IMR-90 (cell line): ENCODE data around the gene AAR2. TPM values are rescaled to one million over a fixed set of nuclear protein-coding genes. Genes with fewer than 3 reads are reported as not detected.

ENCODE experiments used
- ATAC-seq: fragments of 200-7000 bp; cut with Tn5 transposase; 2 replicates; pipeline ENCODE4 v1.9.1; 2020; ENCODE audit warnings: low read depth, mild to moderate bottlenecking, moderate library complexity
- BruUV-seq: library from RNA; stranded (reverse); fragments of 400-500 nt; replicated peaks from 2 replicates; lab custom pipeline; 2021; lab: Mats Ljungman, UMichigan
- CTCF ChIA-PET: fragments of 300-600 bp; formaldehyde crosslinking; extraction: SDS; loops from one replicate; lab custom pipeline; 2021; ENCODE audit warnings: antibody characterized with exemption; lab: Yijun Ruan, JAX
- POLR2A ChIA-PET: fragments of 300-600 bp; sonication (Branson Sonifier 250); formaldehyde crosslinking; loops from one replicate; lab custom pipeline; 2022; ENCODE audit warnings: antibody characterized with exemption; ENCODE audit not compliant: unreplicated experiment; lab: Charles Lee
- DNase-seq: peaks from one replicate; pipeline ENCODE4 v3.0.0; 2013
- H2AFZ ChIP-seq: replicated peaks from 2 replicates; pipeline ENCODE3; 2013; ENCODE audit warnings: low read length, mild to moderate bottlenecking; ENCODE audit not compliant: poor library complexity
- H2AK5ac ChIP-seq: 2 replicates; pipeline ENCODE4 v1.6.1; 2013; ENCODE audit warnings: low read depth, low read length, inconsistent platforms
- H2AK9ac ChIP-seq: replicated peaks from 2 replicates; pipeline ENCODE3; 2013; ENCODE audit warnings: mild to moderate bottlenecking, low read depth, low read length, moderate library complexity; ENCODE audit not compliant: poor library complexity
- H2BK120ac ChIP-seq: 2 replicates; pipeline ENCODE4 v1.6.1; 2013; ENCODE audit warnings: low read depth, low read length, inconsistent platforms
- H2BK15ac ChIP-seq: 3 replicates; pipeline ENCODE4 v1.6.1; 2013; ENCODE audit warnings: low read depth, low read length, inconsistent platforms
- H2BK20ac ChIP-seq: 2 replicates; pipeline ENCODE4 v1.6.1; 2013; ENCODE audit warnings: low read depth, mild to moderate bottlenecking, inconsistent platforms, low read length, moderate library complexity
- H2BK5ac ChIP-seq: 2 replicates; pipeline ENCODE4 v1.6.1; 2013; ENCODE audit warnings: mild to moderate bottlenecking, low read depth, low read length, inconsistent platforms; ENCODE audit not compliant: poor library complexity, severe bottlenecking
- H3K14ac ChIP-seq: replicated peaks from 2 replicates; pipeline ENCODE4 v1.6.1; 2013; ENCODE audit warnings: low read depth, low read length, inconsistent platforms
- H3K18ac ChIP-seq: 2 replicates; pipeline ENCODE4 v1.6.1; 2013; ENCODE audit warnings: low read depth, low read length, control low read depth
- H3K23ac ChIP-seq: 2 replicates; pipeline ENCODE4 v1.6.1; 2013; ENCODE audit warnings: low read depth, low read length, inconsistent platforms
- H3K27ac ChIP-seq: 2 replicates; pipeline ENCODE4 v1.5.1; 2013; ENCODE audit warnings: mild to moderate bottlenecking, control low read depth, low read length; ENCODE audit not compliant: insufficient read depth
- H3K27me3 ChIP-seq: 2 replicates; pipeline ENCODE4 v1.6.1; 2013; ENCODE audit warnings: low read length; ENCODE audit not compliant: control insufficient read depth, insufficient read depth
- H3K36me3 ChIP-seq: 2 replicates; pipeline ENCODE4 v1.6.1; 2013; ENCODE audit warnings: low read length, mixed read lengths; ENCODE audit not compliant: control insufficient read depth, insufficient read depth
- H3K4ac ChIP-seq: 2 replicates; pipeline ENCODE4 v1.6.1; 2013; ENCODE audit warnings: low read depth, low read length, inconsistent platforms
- H3K4me1 ChIP-seq: 2 replicates; pipeline ENCODE4 v1.6.1; 2013; ENCODE audit warnings: low read length, mixed read lengths; ENCODE audit not compliant: control insufficient read depth, insufficient read depth
- H3K4me2 ChIP-seq: 2 replicates; pipeline ENCODE4 v1.6.1; 2013; ENCODE audit warnings: low read depth, mild to moderate bottlenecking, control low read depth, low read length, moderate library complexity
- H3K4me3 ChIP-seq: 2 replicates; pipeline ENCODE4 v1.5.1; 2013; ENCODE audit warnings: low read depth, mild to moderate bottlenecking, control low read depth, low read length, moderate library complexity; ENCODE audit not compliant: insufficient read depth
- H3K56ac ChIP-seq: 2 replicates; pipeline ENCODE4 v1.6.1; 2013; ENCODE audit warnings: low read length, inconsistent platforms; ENCODE audit not compliant: insufficient read depth; ENCODE audit errors: extremely low read depth
- H3K79me1 ChIP-seq, 2 experiments: 2 replicates each; pipeline ENCODE4 v1.6.1; 2013; ENCODE audit warnings: low read length in 2 of 2, inconsistent platforms in 1 of 2, low read depth in 1 of 2
- H3K9ac ChIP-seq: 2 replicates; pipeline ENCODE4 v1.6.1; 2013; ENCODE audit warnings: low read depth, low read length, control low read depth
- H3K9me1 ChIP-seq: 2 replicates; pipeline ENCODE4 v1.6.1; 2013; ENCODE audit warnings: low read length, inconsistent platforms; ENCODE audit not compliant: insufficient read depth
- H3K9me3 ChIP-seq: 2 replicates; pipeline ENCODE4 v1.6.1; 2013; ENCODE audit warnings: low read length; ENCODE audit not compliant: control insufficient read depth, insufficient read depth
- H4K20me1 ChIP-seq: 2 replicates; pipeline ENCODE4 v1.6.1; 2013; ENCODE audit warnings: low read length, inconsistent platforms; ENCODE audit not compliant: insufficient read depth
- H4K5ac ChIP-seq: 2 replicates; pipeline ENCODE4 v1.6.1; 2013; ENCODE audit warnings: mild to moderate bottlenecking, low read depth, low read length, control low read depth
- H4K8ac ChIP-seq, 2 experiments: 2 replicates each; pipeline ENCODE4 v1.6.1; 2013; ENCODE audit warnings: low read depth in 2 of 2, low read length in 2 of 2, control low read depth in 1 of 2, inconsistent platforms in 1 of 2
- H4K91ac ChIP-seq: 2 replicates; pipeline ENCODE4 v1.6.1; 2013; ENCODE audit warnings: low read depth, low read length, inconsistent platforms; ENCODE audit not compliant: insufficient read depth
- FOS ChIP-seq: fragments of 150-350 bp; IDR thresholded peaks from 2 replicates; pipeline ENCODE4 v1.6.1; 2016; ENCODE audit warnings: low read depth, low read length
- WGBS, 2 experiments: methylation state at CpG; one replicate each; pipeline versions ENCODE4 v1.1.5 to v1.1.7; 2013; ENCODE audit warnings: missing lambda C conversion rate in 2 of 2; ENCODE audit not compliant: insufficient read length in 1 of 2; ENCODE audit errors: extremely low coverage in 2 of 2; 5-methylcytosine and 5-hydroxymethylcytosine counted together
- dilution Hi-C: fragments of 300-500 bp; cut with HindIII; formaldehyde crosslinking; loops from one replicate; pipeline ENCODE4 v1.14.3; 2018; ENCODE audit warnings: low sequenced_read_pairs; ENCODE audit not compliant: unreplicated experiment
- in situ Hi-C: fragments of 300-500 bp; cut with MboI; formaldehyde crosslinking; loops from 3 replicates; pipeline ENCODE4 v1.14.3; 2019; ENCODE audit warnings: low sequenced_read_pairs, inconsistent platforms, mixed read lengths
- intact Hi-C: fragments of 100-400 bp; cut with micrococcal nuclease; formaldehyde crosslinking; loops from 2 replicates; pipeline ENCODE4 v1.10.0; 2022
- polyA plus RNA-seq, 3 experiments: library from polyadenylated mRNA; depleted of rRNA; stranded (reverse); fragments of >200 nt; gene quantifications; 2 replicates each; pipeline ENCODE4 v1.2.3, GENCODE V29; 2012; ENCODE audit warnings: low replicate concordance in 1 of 3
- total RNA-seq: library from RNA; depleted of rRNA; stranded (reverse); fragments of >200 nt; gene quantifications from 2 replicates; pipeline ENCODE4 v1.2.3, GENCODE V29; 2012
- TF ChIP-seq, protein P1 (sequence below): fragments of 150-350 bp; IDR thresholded peaks from 2 replicates; pipeline ENCODE4 v1.6.1; 2016; ENCODE audit warnings: low read depth, mild to moderate bottlenecking, low read length, moderate library complexity, borderline replicate concordance

AAR2 gene
- total and polyA plus RNA-seq, 2 of the 4 experiments (the other 2 are of a cell fraction): 28.2 to 35.8 TPM

DNA sequence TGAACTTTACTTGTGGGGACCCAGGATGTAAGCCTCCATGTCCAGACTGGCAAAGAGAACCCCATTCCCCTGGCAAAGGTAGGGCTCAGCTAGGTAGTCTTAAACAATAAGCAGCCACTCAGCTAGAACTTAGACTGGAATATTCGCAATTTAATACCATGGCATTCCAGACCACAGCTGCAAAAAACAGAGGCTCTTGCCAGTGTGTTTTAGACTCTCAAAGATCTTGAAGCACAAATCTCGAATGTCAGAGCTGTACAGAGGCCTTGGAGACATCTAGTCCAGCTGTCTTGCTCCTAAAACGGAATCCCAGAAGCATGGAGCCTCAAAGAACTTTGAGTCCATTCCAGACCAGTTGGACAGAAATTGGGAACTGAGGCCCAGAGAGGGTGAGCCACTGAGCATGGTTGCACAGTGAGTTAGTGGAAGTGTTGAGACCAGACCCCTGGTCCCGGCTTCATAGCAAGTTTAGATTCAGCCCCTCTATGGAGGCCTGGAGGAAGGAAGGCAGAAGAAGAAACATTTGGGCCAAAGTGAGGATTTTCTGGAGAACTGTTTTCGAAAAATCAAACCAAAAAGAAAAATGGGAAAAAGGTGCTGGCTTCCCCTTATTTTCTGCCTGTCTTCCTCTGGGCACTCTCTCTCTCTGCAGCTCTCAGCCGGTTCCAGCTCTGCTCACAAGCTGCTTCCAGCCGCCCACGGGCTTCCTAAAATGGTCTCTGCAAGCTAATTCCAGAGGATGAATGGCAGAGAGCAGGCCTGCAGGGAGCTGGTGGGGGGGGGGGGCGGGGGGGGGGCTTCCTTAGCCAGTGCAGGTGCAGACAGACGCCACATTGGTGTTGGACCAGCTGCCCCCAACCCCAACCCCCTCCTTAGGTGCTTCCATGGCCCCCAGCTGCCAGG, 32.4 kb downstream of the AAR2 start:
- DNase-seq: no peak
- in situ Hi-C loops: no loop called here
- BruUV-seq: no TSS peak

More for the DNA sequence above, 32.4 kb downstream of the AAR2 start:
- H3K4me2 ChIP-seq: no peak overlapping the region
- no peak overlapping the region for H2BK15ac ChIP-seq
- no peak overlapping the region for H2BK5ac ChIP-seq
- H3K27me3 ChIP-seq: peaks cover 43% of the 10 kb centered on the region
- dilution Hi-C loops: no loop called here
- H3K4ac ChIP-seq: no peak overlapping the region
- CTCF ChIA-PET: interaction anchor here (0.9 kb wide), 1 partner anchor 171 kb away, joined by 4 read pairs; no protein-coding TSS in a partner anchor
- H2BK20ac ChIP-seq: no peak overlapping the region
- no peak overlapping the region for H3K4me3 ChIP-seq
- H4K8ac ChIP-seq: no peak overlapping the region
- no peaks in the 10 kb centered on the region for H3K79me1 ChIP-seq
- intact Hi-C loops: no loop called here
- no peaks in the 10 kb centered on the region for H3K9me1 ChIP-seq
- no peak overlapping the region for H2AK9ac ChIP-seq
- no peaks in the 10 kb centered on the region for H4K20me1 ChIP-seq
- no peak overlapping the region for H3K56ac ChIP-seq
- POLR2A ChIA-PET: no interaction called here
- no peak overlapping the region for H2BK120ac ChIP-seq
- no peak overlapping the region for H3K27ac ChIP-seq
- no peak overlapping the region for H2AFZ ChIP-seq
- H3K36me3 ChIP-seq: no peaks in the 10 kb centered on the region
- no peak for ATAC-seq
- H3K14ac ChIP-seq: no peak overlapping the region
- H3K9me3 ChIP-seq: no peaks in the 10 kb centered on the region
- no peak for TF ChIP-seq FOS
- TF ChIP-seq, protein P1, sequence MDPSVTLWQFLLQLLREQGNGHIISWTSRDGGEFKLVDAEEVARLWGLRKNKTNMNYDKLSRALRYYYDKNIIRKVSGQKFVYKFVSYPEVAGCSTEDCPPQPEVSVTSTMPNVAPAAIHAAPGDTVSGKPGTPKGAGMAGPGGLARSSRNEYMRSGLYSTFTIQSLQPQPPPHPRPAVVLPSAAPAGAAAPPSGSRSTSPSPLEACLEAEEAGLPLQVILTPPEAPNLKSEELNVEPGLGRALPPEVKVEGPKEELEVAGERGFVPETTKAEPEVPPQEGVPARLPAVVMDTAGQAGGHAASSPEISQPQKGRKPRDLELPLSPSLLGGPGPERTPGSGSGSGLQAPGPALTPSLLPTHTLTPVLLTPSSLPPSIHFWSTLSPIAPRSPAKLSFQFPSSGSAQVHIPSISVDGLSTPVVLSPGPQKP: no peak
- no peak overlapping the region for H2AK5ac ChIP-seq
- H4K91ac ChIP-seq: no peak overlapping the region
- no peak overlapping the region for H3K23ac ChIP-seq
- H3K4me1 ChIP-seq: no peaks in the 10 kb centered on the region
- H4K5ac ChIP-seq: no peak overlapping the region
- no peak overlapping the region for H3K18ac ChIP-seq
- WGBS, 2 experiments: 29% methylated on average over 2 of the region's 10 CpGs; no CpG with 5 or more reads in 1 of the 2 experiments
- no peak overlapping the region for H3K9ac ChIP-seq
